Stimulated activated CD4-positive, alpha-beta T cell treated with anti-CD3 and anti-CD28 coated beads, Interleukin-12 subunit alpha, Interleukin-12 subunit beta, amount 100 ng/mL, for 24 hours (primary cell): ENCODE data around the gene TRIM29.

Source experiments
- DNase-seq, 2 experiments: peaks; one replicate each; pipeline ENCODE4 v3.0.0-alpha.2; 2020; ENCODE audit warnings: low read depth in 2 of 2

The TRIM29 gene

DNA sequence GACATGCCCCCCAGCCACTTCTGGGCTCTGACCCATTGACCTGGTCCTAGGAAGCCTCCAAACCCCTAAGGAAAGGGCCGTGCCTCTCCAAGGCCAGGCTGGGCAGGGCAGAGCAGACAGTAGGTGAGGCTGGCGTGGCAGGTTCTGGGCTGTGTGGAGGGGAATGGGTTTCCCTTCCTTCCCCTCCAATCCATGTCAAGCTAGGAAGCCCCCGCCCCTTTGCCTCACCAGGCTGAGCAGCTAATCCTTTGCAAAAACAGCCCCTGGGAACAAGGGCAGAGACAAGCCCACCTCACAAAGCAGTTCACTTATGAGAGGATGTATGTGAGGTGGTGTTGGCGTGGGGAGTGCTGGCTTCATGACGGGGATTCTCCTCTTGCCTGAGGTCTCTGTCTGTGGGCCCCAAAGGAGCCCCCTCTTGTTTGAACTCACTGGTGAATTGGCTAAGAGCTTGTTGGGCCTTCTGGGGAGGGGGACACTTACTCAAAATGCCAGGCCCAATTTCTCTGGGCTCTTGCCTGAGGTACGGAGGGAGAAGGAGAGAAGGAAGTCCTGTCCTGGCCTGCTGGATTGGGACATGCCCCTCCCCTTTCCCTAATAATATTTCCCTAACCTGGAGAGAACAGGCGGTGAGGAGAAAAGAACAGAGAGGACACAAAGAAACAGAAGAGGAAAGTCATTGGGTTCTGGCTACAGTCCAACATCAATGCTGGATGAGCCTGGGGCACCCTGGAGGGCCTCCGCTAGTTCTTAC lies 1.6 kb upstream of the TRIM29 start:
- DNase-seq, result no peak

DNA sequence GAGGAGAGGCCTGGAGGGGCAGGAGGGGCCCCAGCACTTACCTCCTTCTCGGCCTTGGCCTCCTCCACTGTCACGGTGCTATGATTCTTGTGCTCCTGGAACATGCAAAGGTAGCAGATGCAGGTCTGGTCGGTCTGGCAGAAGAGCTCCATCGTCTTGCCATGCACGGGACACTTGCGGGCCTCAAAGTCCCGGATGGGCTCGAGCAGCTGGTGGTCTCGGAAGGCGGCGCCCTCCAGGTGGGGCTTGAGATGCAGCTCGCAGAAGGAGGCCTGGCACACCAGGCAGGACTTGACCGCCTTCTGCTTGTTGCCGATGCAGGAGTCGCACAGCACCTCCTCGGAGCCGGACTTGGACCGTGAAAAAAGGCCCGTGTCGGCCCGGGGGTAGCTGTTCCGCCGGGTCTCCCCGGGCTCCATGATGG lies 714 bp downstream of the TRIM29 start:
- DNase-seq, result no peak

DNA sequence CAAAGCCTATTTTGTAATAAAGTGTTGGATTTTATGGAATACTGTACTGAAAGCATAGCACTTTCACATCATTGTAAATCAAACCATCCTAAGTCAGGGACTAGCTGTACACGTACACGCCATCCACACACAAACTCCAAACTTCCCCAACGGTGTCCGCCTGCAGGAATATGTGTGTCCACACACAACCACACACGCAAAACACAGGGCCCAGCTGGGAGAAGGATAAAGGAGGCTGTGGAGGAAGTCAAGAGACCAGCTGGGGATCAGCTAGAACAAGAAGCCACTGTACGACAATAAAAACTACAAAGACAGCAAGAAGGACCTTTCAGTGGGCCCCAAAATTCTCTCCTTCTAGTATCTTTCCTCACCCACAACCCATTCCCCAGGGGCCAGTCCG lies 1.6 kb downstream of the TRIM29 start:
- DNase-seq, result no peak

DNA sequence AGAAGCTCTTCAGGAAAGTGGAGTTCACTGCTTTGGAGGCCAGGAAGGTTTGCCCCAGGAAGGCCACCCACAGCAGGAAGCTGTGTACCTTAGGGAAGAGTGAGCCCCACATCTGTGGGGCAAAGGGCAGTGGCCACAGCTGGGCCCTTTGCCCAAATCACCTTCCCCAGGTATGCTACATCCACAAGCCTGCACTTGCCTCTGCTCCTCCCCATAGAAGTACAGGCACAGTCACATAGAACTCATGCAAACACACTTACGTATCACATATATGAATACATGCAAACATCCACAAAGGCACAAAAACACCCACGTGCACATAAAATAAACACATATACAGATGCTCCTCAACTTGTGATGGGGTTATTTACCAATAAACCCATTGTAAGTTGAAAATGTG lies 2.1 kb downstream of the TRIM29 start:
- DNase-seq, result no peak

DNA sequence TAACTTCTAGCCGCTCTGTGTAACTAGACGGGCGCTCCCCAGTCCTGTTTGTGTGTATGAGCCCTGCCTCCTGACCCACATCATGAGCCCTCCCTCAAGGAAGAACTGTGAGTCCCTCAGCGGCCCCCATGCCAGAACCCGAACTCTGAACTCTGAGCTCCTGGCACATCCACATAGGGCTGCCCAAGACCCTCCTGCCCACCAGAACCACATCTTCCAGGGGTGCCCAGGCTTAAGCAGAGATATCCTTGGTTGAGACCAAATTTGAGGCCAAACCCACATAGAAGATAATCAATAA lies 3.0 kb downstream of the TRIM29 start:
- DNase-seq, result no peak

DNA sequence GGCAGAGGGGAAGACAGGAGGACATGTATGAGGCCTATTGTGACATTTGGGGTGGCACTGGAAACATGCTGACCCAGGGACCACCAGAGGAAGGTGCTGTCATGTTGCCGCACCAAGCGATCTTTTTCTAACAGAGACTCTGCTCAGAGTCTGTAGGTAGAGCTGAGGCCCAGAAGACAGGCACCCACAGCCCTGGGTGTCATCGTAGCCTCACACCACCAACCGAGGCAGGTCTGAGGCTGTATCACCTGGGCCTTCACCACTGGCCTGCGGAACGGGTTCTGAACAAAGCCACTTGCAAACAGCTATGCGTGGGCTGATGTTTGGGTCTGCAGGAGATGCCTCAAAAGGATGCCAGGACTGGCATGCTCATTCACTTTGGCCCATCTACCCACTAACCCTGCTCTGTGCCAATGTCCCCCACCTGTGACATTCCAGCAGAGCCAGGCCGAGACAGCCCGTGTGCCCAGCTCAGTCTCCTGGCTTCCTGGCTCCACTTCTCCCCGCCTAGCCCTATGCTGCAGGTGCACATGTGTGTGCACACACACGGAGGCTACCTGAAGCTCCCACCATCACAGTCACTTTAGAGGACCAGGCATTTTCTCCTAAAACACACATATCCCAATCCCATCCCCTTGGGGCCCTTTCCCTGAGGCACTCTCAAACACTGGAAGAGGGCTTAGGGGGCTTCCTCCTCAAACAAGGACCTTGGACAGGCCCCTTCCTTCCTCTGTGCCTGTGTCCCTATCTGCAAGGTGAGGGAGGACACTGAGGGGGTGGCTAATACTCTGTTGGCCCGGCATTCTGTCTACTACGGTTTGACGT lies 3.6 kb downstream of the TRIM29 start:
- no peak for DNase-seq

DNA sequence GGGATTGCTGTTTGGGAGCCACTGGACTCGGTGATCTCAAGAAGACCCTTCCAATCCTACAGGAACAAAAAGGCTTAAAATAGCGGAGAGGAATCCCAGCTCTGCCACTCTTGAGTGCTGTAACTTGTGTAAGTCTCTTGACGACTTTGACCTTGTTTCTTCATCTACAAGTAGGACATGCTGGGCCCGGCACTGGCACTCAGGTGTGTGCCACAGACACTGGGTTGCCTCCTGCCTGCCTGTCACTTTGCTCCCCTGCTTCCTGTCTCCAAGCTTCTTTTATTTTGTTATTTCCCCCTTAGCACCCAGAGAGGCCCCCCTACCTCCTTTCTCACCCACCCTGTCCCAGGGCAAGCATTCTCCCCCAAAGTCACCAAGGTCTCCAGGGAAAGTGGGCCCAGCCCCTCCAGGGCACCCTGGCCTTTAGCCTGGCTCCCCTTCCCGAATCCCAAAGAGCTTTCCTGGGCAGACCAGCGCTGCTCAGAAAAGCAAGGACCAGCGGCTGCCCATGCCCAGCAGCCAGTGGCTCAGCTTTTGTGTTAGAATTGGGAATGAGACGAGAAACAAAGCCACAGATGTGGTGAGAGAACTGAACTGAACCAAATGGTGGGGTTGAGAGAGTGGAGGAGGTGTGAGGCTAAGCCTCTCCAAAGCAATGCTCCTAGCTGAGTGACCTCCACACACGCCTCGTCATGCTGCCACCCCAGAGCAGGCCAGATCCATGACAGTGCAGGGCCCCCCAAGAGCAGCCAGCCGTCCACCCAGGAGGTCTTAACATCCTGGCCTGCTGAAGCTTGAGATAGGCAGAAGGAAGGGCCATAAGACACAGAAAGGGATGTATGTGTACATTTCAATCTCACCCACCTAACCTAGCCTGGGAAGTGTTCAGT lies 4.5 kb downstream of the TRIM29 start:
- no peak for DNase-seq

DNA sequence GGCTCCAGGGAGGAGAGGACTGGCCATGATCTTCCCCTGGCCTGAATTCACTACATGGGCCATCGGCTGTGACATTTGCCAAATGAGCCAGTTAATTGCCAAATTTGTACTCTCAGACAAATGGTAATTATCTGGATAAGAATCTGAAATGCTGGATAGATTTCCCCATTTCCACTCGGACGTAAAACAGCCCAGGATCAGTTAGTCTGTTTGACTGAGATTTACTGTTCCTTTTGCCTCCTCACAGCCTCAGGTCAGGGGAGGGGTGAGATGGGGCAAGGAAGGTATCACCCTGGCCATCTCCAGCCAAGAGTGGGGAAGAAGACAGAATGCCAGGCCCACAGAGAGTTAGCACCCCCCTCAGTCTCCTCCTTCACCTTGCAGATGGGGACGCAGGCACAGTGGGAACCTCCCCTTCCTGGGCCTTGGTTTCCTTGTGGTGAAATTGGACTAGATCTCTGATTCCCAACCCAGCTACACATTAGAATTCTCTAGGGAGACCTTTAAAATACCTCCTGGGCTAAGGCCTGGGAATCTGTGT lies 5.2 kb downstream of the TRIM29 start:
- DNase-seq, result no peak

DNA sequence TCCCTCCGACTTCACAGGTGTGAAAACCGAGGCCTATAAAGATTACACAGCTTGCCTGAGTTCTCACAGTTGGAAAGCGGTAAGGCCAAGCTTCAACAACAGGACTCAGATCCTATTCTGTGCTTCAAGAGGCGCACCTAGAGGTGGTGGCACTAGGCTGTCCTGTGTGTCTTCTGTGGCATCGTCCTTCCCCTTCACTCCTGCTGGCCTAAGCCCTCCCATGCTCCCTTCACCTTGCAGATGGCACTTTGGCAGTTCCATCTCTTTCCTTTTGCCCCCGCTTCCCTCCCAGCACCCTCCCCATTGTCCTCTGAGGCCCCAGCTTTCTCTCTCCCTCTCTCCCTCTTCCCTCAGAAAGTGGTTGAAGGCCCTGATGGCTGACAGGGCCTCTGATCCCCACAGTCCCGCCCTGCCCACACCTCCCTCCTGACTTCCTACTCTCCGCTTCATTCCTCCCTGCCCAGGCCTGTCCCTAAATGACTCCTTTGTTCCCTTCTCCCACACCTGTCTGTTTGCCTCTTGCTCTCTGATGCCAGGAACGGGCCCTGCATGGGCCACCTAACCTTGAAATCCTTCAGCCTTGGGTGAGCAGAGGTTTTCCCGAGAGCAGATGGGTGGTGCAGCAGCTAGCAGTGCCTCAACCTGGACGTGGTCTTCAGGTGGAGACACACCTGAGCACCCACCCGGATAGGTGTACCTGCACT lies 5.8 kb downstream of the TRIM29 start:
- no peak for DNase-seq

DNA sequence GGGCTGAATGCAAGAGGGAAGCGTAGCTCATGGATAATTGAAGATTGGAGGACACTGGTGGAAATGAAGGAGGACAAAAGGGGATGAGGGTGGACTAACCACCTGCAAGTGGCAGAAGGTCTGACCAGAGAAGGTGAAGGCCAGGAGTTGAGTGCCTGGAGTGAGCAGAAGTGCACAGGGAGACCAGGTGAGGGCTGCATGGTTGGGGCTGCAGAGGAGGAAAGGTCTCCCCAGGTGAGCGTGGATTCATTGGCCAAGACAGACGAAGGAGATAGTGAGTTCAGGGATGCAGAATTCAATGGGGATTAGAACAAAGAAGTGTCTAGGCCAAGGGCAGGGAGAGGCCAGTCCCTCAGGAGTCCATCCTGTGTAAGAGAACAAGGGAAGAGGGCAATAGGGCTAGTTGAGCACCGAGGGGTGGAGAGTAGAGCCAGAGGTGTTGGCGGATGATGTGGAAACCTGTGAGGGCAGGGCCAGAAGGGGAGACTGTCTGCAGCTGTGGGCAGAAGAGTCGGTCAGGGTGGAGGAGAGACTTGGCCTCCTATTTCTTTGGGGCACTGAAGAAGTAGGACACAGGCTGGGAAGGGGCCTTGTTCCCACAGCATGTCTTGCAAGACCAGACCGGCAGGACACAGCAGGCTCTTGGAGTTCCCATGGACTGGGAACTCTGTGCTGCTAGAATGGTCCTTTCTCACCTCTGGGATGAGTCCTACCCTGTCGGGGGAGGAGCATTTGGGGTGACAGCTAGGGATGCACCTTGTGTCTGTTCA lies 6.7 kb downstream of the TRIM29 start:
- DNase-seq, result no peak

DNA sequence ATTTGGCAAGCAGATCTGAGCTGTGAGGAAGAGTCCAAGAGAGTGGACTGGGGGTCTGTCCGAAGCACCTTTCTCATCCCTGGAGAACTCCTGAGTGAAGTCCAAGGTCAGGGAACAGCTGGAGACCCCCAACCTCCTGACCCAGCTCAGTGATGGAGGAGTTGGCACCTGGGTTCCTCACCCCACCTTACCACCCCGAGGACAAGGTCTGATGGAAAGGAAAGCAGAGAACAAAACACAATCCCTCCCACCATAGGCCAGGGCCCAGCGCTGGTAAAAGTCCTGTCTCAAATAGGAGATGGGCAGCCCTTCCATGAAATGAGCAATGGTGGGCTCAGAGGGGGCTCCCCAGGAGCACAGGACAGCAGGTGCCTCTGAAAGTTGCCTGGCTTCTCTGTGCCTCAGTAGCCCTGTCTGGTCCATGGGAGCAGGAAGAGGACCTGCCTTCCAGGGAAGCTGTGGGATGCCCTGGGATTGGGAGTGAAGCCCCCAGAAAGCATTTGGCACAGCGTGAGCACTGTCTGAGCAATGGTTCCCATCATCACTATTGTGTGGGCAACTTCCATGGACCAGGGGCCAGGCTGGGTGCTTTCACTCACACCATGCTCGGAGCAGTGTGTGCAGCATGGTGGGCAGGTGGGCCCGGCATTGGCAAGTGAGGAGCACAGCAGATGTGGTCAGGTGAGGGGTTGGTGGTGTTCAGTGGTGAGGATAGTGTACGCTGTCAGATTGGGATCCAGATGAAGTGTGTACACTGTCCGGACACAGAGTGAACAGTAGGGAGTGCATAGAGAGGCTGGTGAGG lies 7.5 kb downstream of the TRIM29 start:
- no peak for DNase-seq

DNA sequence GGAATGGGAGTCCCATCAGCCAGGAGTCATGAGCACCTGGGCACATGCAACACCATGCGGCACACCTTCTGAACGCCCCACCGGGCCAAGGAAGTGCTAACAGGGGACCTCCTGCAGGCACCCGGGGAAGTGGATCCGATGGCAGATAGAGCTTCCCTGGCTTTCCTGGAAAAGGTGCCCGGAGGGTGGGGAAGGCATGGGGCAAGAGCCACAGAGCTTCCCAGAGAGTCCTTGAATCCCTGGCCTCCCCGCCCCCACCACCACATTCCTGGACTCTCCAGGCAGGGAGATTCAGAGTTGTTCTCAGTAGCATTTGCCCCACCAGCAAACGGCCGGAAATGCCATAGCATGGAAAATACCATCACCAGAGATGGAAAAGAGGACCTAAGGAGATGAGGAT lies 8.3 kb downstream of the TRIM29 start:
- no peak for DNase-seq

DNA sequence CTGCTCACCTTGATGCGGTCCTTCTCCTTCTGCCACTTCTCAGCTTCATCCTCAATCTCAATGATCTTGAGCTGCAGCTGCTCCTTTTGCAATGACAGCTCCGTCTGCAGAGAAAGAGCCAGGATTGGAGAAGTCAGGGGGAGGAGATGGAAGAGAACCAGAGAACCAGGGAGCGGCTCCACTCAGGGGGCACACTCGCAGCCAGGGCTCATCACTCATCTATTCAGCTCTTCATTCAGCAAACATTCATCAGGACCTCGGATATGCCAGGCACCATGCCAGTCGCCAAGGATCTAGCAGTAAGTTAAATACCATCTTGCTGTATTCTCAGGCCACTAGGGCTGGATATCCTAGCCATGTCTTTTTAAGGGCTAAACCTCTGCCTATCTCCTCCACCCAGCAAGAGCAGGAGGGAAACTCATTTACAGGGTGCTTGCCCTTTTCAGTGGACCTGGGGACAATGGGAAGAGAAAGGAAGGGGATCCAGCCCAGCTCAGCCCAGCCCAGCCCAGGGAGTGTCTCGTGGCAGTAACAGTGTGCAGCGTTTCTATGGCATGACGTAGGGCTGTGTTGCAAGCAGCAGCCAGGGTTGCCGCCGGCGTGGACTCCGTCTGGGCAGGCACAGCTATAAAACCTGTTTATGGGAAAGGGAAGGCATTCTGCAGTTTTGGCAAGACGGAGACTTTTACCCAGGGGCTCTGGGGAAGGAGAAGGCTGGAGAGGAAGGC lies 9.4 kb downstream of the TRIM29 start:
- no peak for DNase-seq

DNA sequence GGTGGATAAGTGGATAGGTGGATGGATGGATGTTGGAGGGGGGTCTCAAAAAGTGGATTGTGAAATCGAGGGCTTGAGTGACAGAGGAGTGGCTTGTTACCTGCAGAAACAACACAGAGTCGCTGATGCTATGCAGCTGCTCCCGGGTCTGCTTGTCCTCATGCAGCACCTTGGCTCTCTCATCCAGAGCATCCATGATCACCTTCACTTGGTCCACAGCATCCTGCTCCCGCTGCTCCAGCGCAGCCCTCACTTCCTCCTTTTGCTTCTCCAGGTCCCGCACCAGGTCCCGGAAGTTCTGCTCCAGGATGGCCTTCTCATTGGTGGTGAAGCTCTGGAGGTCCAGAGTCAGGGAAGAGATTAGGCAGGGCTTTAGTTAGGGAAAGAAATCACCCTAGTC lies 10.7 kb downstream of the TRIM29 start:
- DNase-seq, result no peak

DNA sequence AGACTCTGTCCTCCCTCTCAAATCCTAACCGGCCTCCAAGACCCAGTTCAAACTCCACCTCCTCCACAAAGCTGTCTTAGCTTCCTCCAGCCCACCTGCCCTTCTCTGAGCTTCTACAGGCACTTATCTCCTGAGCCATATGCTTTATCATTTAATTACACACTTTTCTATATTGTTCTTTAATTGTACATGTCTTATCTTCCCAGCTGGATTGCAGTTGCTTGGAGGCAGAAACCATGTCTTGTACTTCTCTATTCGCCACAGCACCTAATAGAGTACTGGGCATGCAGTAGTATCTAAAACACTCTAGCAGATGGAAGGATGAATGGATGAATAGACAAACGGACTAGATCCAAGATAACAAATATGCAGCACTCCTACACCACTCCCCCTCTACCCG lies 11.3 kb downstream of the TRIM29 start:
- no peak for DNase-seq

DNA sequence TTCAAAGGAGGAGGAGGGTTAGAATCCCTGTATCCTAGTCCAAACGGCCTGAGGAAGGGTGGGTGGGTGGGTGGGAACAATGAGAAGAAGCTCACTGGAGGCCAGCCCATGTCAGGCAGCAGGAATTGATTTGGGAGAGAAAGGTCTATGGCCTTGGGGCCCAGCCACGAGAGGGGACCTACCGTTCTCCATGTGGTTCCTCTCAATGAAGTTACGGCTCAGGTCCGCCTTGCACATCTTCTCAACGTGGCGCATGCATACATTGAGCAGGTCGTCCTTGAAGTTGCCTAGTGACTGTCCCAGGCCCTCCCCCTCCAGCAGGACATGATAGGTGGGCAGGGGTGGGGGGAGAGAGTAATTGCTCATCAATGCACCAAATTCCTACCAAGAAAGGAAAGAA lies 12.4 kb downstream of the TRIM29 start:
- DNase-seq, result no peak

DNA sequence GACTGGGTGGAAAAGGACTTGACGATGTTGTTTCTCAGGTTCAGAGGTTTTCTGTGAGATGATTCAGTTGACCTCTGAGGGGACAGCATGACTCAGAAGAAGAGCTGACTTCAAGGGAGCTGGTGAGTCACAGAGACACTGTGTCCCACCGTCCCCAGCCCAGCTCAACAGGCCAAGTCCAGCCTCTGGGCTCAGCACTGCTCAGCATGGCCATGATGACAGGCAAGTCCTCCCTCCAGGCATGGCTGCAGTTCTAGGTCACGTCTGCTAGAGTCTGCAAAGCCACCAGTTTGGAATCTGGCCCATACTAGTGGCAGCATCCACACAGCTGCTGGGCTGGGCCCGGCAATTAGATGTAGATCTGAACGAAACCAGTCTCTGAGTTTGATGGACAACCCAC lies 12.9 kb downstream of the TRIM29 start:
- DNase-seq, result no peak

DNA sequence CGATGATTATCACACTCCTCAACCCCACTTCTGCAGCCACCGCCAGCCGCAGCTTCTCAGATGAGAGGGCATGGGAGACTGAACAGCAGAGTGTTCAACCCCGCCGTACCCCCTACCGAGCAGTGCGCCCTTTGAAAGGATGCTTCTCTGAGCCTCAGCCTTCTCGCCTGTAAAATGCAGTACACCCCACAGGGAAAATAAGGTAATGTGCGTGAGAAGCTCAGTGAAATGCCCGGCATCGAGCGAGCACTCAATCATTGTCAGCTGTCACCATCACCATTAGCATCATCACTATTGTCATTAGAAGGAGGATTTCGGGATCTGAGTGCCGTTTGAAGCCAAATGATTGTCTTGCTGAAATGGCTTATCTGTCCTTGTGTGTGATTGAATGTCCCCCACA lies 13.6 kb downstream of the TRIM29 start:
- no peak for DNase-seq

DNA sequence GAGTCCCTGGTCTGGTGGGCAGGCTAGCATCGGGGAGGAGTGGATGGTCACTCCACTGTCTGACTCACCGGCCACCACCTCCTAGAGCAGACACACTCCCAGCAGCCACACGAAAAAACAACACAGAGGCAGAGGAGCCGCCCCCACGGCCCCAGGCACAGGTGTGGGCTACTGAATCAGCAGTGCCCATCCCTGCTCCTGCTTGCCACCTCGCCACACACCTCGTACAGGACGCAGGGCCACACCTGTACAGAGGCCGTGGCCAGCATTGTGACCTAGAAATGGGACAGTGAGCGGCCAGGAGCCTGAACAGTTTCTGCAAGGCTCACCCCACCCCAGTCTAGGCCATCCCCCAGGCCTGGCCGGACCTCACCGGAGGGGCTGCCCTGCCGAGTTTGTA lies 14.0 kb downstream of the TRIM29 start:
- DNase-seq, result no peak
